ENCODE data around the gene CTNNA2. TPM values are rescaled to one million over a fixed set of nuclear protein-coding genes. Genes with fewer than 3 reads are reported as not detected.

CTNNA2 gene
- total RNA-seq, 1 experiment from 2014 or later = not detected

DNA sequence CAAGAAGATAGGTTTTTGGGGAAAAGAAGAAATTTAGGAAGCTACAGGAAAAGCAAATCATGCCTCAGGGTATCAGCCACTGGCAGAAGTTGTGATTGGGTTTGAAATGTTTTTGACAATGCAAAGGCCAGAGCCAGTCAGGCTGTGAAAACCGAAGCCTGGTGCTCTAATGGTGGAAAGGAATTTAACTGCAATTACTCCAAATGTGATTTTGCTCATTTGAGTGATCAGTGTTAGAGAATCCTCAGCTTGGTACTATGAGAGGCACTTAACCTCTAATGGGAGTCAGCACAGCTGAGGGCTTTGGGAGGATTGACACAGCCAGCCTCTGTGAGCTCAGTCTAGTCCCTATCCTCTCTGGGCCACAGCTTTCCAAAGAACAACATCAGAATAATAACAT, 615.2 kb downstream of the CTNNA2 start:
- intact Hi-C loops (cut with micrococcal nuclease; ENCODE audit: unreplicated experiment) = no loop called here
- Histone ChIP-seq H3K4me1 (replicated peaks; ENCODE audit: insufficient read depth) (no peaks in the 10 kb centered on the region), H2AFZ (no peak overlapping the region), H3K79me2 (ENCODE audit: low read depth) (no peaks in the 10 kb centered on the region), H3K27me3 (ENCODE audit: insufficient read depth, low read depth) (no peaks in the 10 kb centered on the region), H3F3A (ENCODE audit: insufficient read depth, low read depth) (no peaks in the 10 kb centered on the region), H3K36me3 (ENCODE audit: low read depth) (no peaks in the 10 kb centered on the region), H3K9me3 (ENCODE audit: insufficient read depth, low read depth) (no peaks in the 10 kb centered on the region), H3K4me2 (no peak overlapping the region), H3K9me2 (ENCODE audit: insufficient read depth) (no peaks in the 10 kb centered on the region), H3K4me3 (no peak overlapping the region), H4K20me1 (ENCODE audit: insufficient read depth) (no peaks in the 10 kb centered on the region), H3K27ac (no peak overlapping the region)
- ChIA-PET POLR2A (ENCODE audit: unreplicated experiment) (no interaction called here), CTCF (no interaction called here)
- BruUV-seq (replicated peaks) = no TSS peak
- TF ChIP-seq, protein P1, sequence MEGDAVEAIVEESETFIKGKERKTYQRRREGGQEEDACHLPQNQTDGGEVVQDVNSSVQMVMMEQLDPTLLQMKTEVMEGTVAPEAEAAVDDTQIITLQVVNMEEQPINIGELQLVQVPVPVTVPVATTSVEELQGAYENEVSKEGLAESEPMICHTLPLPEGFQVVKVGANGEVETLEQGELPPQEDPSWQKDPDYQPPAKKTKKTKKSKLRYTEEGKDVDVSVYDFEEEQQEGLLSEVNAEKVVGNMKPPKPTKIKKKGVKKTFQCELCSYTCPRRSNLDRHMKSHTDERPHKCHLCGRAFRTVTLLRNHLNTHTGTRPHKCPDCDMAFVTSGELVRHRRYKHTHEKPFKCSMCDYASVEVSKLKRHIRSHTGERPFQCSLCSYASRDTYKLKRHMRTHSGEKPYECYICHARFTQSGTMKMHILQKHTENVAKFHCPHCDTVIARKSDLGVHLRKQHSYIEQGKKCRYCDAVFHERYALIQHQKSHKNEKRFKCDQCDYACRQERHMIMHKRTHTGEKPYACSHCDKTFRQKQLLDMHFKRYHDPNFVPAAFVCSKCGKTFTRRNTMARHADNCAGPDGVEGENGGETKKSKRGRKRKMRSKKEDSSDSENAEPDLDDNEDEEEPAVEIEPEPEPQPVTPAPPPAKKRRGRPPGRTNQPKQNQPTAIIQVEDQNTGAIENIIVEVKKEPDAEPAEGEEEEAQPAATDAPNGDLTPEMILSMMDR (conservative IDR thresholded peaks at IDR 0.05) = no peak
- TF ChIP-seq EZH2 (IDR thresholded peaks at IDR 0.05; ENCODE audit: low read depth) = no peak
- no peak for DNase-seq

- DNase-seq = no peak
- Histone ChIP-seq H3K4me1 (replicated peaks; ENCODE audit: insufficient read depth) (no peaks in the 10 kb centered on the region), H4K20me1 (ENCODE audit: insufficient read depth) (no peaks in the 10 kb centered on the region), H3K9me2 (ENCODE audit: insufficient read depth) (no peaks in the 10 kb centered on the region), H3K9me3 (ENCODE audit: insufficient read depth, low read depth) (no peaks in the 10 kb centered on the region), H3K4me2 (no peak overlapping the region), H3K27me3 (ENCODE audit: insufficient read depth, low read depth) (0 out of 2 replicates have a peak, but pooled peaks cover 8% of the 10 kb centered on the region), H3F3A (ENCODE audit: insufficient read depth, low read depth) (no peaks in the 10 kb centered on the region), H3K4me3 (no peak overlapping the region), H3K36me3 (ENCODE audit: low read depth) (no peaks in the 10 kb centered on the region), H3K27ac (no peak overlapping the region), H3K79me2 (ENCODE audit: low read depth) (no peaks in the 10 kb centered on the region), H2AFZ (no peak overlapping the region)
- no TSS peak for BruUV-seq (replicated peaks)
- ChIA-PET POLR2A (ENCODE audit: unreplicated experiment) (no interaction called here), CTCF (no interaction called here)
- intact Hi-C loops (cut with micrococcal nuclease; ENCODE audit: unreplicated experiment) = no loop called here
- TF ChIP-seq, protein P1 (conservative IDR thresholded peaks at IDR 0.05) = no peak
Observed at GRCh38 chr2:80132281-80132680, 619.4 kb downstream of the CTNNA2 start.

DNA sequence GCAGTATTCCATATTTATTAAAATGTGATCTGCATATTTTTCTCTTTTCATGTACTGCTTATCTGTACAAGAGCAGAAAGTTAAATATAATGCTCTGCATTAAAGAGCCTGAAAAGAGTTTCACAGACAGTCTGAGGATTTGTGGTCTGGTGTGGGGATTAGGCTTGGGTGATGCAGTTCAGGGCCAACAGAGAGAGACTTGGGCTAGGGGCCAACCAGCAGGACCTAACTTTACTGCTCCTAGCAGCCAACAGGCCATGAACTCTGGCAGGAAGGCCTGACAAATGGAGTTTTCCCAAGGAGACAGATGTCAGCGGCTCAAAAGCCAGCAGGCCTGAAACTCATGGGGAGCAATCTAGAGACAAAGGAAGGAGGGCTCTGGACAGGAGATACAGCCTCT, 622.1 kb downstream of the CTNNA2 start:
- Histone ChIP-seq H3K4me1 (replicated peaks; ENCODE audit: insufficient read depth) (no peaks in the 10 kb centered on the region), H3K27me3 (ENCODE audit: insufficient read depth, low read depth) (0 out of 2 replicates have a peak, but pooled peaks cover 8% of the 10 kb centered on the region), H3K9me2 (ENCODE audit: insufficient read depth) (no peaks in the 10 kb centered on the region), H3K4me2 (no peak overlapping the region), H3F3A (ENCODE audit: insufficient read depth, low read depth) (no peaks in the 10 kb centered on the region), H3K79me2 (ENCODE audit: low read depth) (no peaks in the 10 kb centered on the region), H3K27ac (no peak overlapping the region), H3K4me3 (no peak overlapping the region), H3K36me3 (ENCODE audit: low read depth) (no peaks in the 10 kb centered on the region), H4K20me1 (ENCODE audit: insufficient read depth) (no peaks in the 10 kb centered on the region), H2AFZ (no peak overlapping the region), H3K9me3 (ENCODE audit: insufficient read depth, low read depth) (no peaks in the 10 kb centered on the region)
- CTCF ChIA-PET = no interaction called here
- POLR2A ChIA-PET (ENCODE audit: unreplicated experiment) = no interaction called here
- no peak for DNase-seq
- intact Hi-C loops (cut with micrococcal nuclease; ENCODE audit: unreplicated experiment) = no loop called here
- TF ChIP-seq, protein P1 (conservative IDR thresholded peaks at IDR 0.05) = no peak
- no peak for TF ChIP-seq EZH2 (IDR thresholded peaks at IDR 0.05; ENCODE audit: low read depth)
- BruUV-seq (replicated peaks) = no TSS peak

All from PC-9 (cell line).